Limb (tissue), 2 donors: ENCODE measurements around the gene MMP17.
A peak's percentile ranks its signal among the peaks of the same experiment; 100 is the strongest.
"Not testable (repeated sequence)": the region's sequence is repeated elsewhere in the genome, so short reads cannot be mapped to it uniquely, and the experiment has no call there.

Experiments used
- DNase-seq, 2 donors: peaks; one replicate each; pipeline ENCODE4 v3.0.0-alpha.2; 2016; ENCODE audit errors: extremely low spot score in 2 of 2

Gene MMP17

GRCh38 chr12:131799828-131800593, 28.2 kb upstream of the MMP17 start:
- no peak for DNase-seq

- DNase-seq: no peak
Measured at GRCh38 chr12:131800594-131801135, 27.5 kb upstream of the MMP17 start.

GRCh38 chr12:131801254-131801866, 26.8 kb upstream of the MMP17 start:
- DNase-seq: no peak

DNA sequence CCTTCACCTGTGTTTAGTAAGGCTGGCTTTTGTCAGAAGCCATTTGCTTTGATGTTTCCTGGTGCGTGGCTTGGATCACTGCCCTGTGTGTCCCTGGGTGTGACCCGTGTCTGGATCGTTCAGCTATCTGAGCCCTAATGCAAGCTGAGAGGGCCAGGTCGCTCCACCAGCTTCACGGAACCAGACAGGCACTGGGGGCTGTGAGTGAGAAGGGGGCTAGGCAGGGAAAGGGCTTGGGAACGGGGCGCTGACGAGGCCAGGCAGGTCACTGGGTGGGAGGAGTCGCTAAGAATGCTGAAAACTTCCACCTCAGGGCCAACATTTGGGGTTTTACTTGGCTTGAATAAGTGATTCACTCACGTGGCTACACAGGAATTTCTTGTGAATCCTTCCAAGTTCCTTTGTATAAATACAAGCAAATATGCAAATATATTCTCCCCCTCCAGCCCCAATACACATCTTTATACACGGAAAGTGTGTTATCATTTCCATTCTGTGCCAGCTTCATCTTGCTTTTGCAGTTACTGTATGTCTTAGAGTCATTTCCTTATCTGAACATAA, 24.2 kb upstream of the MMP17 start:
- no peak for DNase-seq

DNA sequence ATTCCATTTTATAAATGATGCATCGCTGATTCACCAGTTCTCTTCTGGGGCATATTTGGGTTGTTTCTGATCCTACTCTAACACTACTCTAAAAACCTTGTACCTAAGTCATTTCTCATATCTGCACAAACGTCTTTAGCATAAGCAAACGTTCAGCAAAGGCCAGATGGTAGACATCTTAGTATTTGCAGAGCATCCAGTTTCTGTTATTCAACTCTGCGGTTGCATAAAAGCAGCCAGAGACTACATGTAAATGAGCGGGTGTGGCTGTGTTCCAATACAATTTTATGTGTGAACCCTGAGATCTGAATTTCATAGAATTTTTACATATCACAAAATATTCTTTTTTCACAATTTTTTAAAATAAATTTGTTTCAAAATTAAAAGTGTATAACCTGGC, 22.8 kb upstream of the MMP17 start:
- DNase-seq: no peak

- no peak for DNase-seq
Measured at GRCh38 chr12:131806674-131807073, 21.5 kb upstream of the MMP17 start.

DNA sequence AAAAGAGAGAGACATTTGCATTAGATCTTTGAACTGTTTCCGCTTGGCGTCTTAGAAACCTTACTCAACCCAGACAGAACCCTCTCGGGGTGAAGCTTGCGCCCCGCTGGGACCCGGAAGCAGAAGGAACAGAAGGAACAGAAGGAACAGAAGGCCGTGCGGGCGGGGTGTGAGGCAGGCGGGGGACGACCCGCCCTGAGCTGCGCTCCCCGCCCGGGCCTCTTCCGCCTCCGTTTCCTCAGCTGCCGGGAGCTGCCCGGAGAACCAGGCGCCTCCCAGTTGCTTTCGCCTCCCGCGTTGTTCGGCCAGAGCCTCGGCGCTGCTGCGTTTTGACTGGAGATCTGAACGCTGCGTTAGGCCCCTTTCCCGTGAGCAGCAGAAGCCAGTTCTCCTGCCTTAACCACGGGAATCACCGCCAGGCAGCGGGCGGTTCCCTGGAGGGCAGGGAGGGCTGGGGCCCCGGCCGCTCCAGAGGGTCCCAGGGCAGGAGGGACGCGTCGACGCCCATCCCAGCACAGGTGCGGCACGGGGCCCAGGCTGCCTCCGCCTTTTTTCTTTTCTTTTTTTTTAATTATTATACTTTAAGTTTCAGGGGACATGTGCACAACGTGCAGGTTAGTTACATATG, 19.3 kb upstream of the MMP17 start:
- no peak for DNase-seq

DNA sequence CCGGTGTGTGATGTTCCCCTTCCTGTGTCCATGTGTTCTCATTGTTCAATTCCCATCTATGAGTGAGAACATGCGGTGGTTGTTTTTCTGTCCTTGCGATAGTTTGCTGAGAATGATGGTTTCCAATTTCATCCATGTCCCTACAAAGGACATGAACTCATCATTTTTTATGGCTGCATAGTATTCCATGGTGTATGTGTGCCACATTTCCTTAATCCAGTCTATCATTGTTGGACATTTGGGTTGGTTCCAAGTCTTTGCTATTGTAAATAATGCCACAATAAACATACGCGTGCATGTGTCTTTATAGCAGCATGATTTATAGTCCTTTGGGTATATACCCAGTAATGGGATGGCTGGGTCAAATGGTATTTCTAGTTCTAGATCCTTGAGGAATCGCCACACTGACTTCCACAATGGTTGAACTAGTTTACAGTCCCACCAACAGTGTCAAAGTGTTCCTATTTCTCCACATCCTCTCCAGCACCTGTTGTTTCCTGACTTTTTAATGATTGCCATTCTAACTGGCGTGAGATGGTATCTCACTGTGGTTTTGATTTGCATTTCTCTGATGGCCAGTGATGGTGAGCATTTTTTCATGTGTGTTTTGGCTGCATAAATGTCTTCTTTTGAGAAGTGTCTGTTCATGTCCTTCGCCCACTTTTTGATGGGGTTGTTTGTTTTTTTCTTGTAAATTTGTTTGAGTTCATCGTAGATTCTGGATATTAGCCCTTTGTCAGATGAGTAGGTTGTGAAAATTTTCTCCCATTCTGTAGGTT, 18.5 kb upstream of the MMP17 start:
- DNase-seq: not testable (repeated sequence)

DNA sequence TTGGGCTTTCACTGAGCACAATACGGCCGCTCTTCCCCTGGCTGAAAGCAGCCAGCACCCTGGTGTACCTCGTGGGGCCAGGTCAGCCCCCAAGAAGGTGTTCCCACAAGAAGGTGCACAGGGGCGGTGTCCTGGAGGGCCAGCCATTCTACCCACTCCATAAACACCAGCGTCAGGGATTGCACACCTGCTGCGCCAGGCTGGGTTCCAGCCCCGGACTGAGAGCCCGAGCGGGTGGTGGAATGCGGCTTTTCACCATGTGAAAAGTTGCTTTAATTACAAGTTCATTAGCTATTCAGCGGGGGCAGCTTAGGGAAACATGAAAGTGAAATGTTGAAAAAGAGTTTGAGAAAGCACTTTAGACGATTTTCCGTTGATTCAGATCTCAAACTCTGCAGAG, 17.5 kb upstream of the MMP17 start:
- no peak for DNase-seq

GRCh38 chr12:131815131-131815530, 13.1 kb upstream of the MMP17 start:
- no peak for DNase-seq

DNA sequence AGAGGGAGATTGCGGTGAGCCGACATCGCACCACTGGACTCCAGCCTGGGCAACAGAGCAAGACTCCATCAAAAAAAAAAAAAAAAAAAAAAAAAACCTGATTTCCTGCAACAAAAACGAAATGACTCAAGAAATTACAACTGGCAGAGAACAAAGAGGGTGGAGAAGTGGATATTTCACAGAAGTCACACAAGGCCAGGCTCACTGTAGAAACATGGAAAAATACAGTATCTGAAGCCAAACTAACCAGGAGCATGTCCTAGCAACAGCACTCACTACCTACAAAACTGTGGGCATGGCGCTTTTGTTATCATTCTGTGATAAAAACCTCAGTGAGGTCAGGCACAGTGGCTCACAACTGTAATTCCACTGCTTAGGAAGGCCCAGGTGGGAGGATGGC, 11.7 kb upstream of the MMP17 start:
- no peak for DNase-seq

- DNase-seq: no peak
Measured at GRCh38 chr12:131817241-131817640, 11.0 kb upstream of the MMP17 start.

GRCh38 chr12:131818821-131819585, 9.2 kb upstream of the MMP17 start:
- DNase-seq: no peak

- DNase-seq: no peak
Measured at GRCh38 chr12:131824450-131824849, 3.7 kb upstream of the MMP17 start.

GRCh38 chr12:131825146-131825892, 2.9 kb upstream of the MMP17 start:
- no peak for DNase-seq

GRCh38 chr12:131826097-131826928, 1.9 kb upstream of the MMP17 start:
- no peak for DNase-seq

GRCh38 chr12:131828671-131829355, 620 bp downstream of the MMP17 start:
- DNase-seq: peak in 1 of 2 donors; percentile 60

GRCh38 chr12:131829356-131829747, 1.2 kb downstream of the MMP17 start:
- DNase-seq: peak in 1 of 2 donors; percentile 56
